OCI-LY1 (cell line): Measurements from ENCODE around the gene P2RY6.

ENCODE experiments used
- EZH2 ChIP-seq: fragments of 200-600 bp; sonication (generic), shearing (Covaris generic); IDR thresholded peaks from 2 replicates; pipeline ENCODE4 v1.8.0; 2017; ENCODE audit warnings: borderline replicate concordance, mixed run types, mild to moderate bottlenecking, antibody characterized with exemption, low read length, moderate library complexity, mixed read lengths
- TF ChIP-seq, protein P1 (sequence below): fragments of 200-600 bp; sonication (generic), shearing (Covaris generic); IDR thresholded peaks from 2 replicates; pipeline ENCODE4 v1.5.1; 2017; ENCODE audit warnings: mild to moderate bottlenecking, antibody characterized with exemption, low read length, moderate library complexity, mixed read lengths

DNA sequence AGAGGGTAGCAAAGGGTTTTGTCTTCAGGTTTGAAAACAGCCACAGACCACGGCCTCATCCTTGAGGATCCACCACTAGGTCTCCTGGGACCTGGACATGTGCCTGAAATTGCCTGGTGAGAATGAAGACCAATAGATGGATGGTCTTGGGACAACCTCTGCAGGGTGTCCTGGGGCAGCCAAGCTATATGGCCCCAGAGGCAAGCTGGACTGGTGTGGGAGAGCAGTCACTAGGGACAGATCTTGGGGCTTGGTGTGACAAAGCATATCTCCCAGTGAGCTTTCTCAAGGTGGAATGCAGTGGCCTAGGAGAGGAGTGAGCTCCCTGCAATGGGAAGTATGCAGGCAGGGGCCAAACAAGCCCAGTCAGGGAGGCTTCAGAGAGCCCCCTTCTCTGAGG is 13.6 kb downstream of the P2RY6 start:
- TF ChIP-seq, protein P1, sequence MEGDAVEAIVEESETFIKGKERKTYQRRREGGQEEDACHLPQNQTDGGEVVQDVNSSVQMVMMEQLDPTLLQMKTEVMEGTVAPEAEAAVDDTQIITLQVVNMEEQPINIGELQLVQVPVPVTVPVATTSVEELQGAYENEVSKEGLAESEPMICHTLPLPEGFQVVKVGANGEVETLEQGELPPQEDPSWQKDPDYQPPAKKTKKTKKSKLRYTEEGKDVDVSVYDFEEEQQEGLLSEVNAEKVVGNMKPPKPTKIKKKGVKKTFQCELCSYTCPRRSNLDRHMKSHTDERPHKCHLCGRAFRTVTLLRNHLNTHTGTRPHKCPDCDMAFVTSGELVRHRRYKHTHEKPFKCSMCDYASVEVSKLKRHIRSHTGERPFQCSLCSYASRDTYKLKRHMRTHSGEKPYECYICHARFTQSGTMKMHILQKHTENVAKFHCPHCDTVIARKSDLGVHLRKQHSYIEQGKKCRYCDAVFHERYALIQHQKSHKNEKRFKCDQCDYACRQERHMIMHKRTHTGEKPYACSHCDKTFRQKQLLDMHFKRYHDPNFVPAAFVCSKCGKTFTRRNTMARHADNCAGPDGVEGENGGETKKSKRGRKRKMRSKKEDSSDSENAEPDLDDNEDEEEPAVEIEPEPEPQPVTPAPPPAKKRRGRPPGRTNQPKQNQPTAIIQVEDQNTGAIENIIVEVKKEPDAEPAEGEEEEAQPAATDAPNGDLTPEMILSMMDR, result no peak
- no peak for TF ChIP-seq EZH2
